GOT3 (cell line): ENCODE results near the gene CRISPLD2.

Source experiments
- DNase-seq: peaks from one replicate; lab custom pipeline; 2025; ENCODE audit warnings: mixed read lengths; lab: John Stamatoyannopoulos, UW

The CRISPLD2 gene

GRCh38 chr16:84913315-84913714, 93.5 kb downstream of the CRISPLD2 start:
- no peak for DNase-seq

- DNase-seq: no peak
These were observed 94.5 kb downstream of the CRISPLD2 start for GRCh38 chr16:84914273-84914672.

- no peak for DNase-seq
These were observed 96.4 kb downstream of the CRISPLD2 start for GRCh38 chr16:84916178-84916577.

GRCh38 chr16:84916850-84917249, 97.1 kb downstream of the CRISPLD2 start:
- no peak for DNase-seq

- DNase-seq: no peak
These were observed 97.7 kb downstream of the CRISPLD2 start for GRCh38 chr16:84917492-84917891.

- no peak for DNase-seq
These were observed 98.5 kb downstream of the CRISPLD2 start for GRCh38 chr16:84918006-84918909.

GRCh38 chr16:84919269-84919668, 99.5 kb downstream of the CRISPLD2 start:
- no peak for DNase-seq

- no peak for DNase-seq
These were observed 99.9 kb downstream of the CRISPLD2 start for GRCh38 chr16:84919708-84920107.

- DNase-seq: no peak
These were observed 100.5 kb downstream of the CRISPLD2 start for GRCh38 chr16:84920333-84920732.

GRCh38 chr16:84922351-84923120, 102.8 kb downstream of the CRISPLD2 start:
- no peak for DNase-seq

GRCh38 chr16:84924331-84925091, 104.7 kb downstream of the CRISPLD2 start:
- no peak for DNase-seq

- DNase-seq: no peak
These were observed 105.4 kb downstream of the CRISPLD2 start for GRCh38 chr16:84925092-84925772.

- no peak for DNase-seq
These were observed 106.1 kb downstream of the CRISPLD2 start for GRCh38 chr16:84925773-84926372.

GRCh38 chr16:84926462-84926861, 106.7 kb downstream of the CRISPLD2 start:
- no peak for DNase-seq

- DNase-seq: no peak
These were observed 108.1 kb downstream of the CRISPLD2 start for GRCh38 chr16:84927621-84928591.

- DNase-seq: no peak
These were observed 109.1 kb downstream of the CRISPLD2 start for GRCh38 chr16:84928679-84929420.

- no peak for DNase-seq
These were observed 109.9 kb downstream of the CRISPLD2 start for GRCh38 chr16:84929421-84930297.
